Measurements from ENCODE around the gene CCDC187. TPM values are rescaled to one million over a fixed set of nuclear protein-coding genes. Genes with fewer than 3 reads are reported as not detected.

CCDC187 gene
- total RNA-seq, 1 donor from 2014 or later: not detected

- peaks cover 14% of the 10 kb centered on the region for H3K4me1 ChIP-seq
- TF ChIP-seq POLR2A (IDR thresholded peaks at IDR 0.05): no peak
- TF ChIP-seq POLR2AphosphoS5 (IDR thresholded peaks at IDR 0.05; ENCODE audit: insufficient read depth in 1 of 2, low read depth in 1 of 2): no peak
- no peak for TF ChIP-seq CTCF (IDR thresholded peaks at IDR 0.05)
- intact Hi-C loops (cut with DNase I): no loop called here
- H3K36me3 ChIP-seq: no peaks in the 10 kb centered on the region
- no peaks in the 10 kb centered on the region for H3K9me3 ChIP-seq
- no peak overlapping the region for H3K27ac ChIP-seq
- no peak overlapping the region for H3K4me3 ChIP-seq
- no peaks in the 10 kb centered on the region for H3K27me3 ChIP-seq
- DNase-seq (ENCODE audit: extremely low spot score in 2 of 2): no peak
Observed at GRCh38 chr9:136222906-136223285, 81.0 kb downstream of the CCDC187 start.

- intact Hi-C loops (cut with DNase I): no loop called here
- no peaks in the 10 kb centered on the region for H3K27me3 ChIP-seq
- no peaks in the 10 kb centered on the region for H3K9me3 ChIP-seq
- H3K36me3 ChIP-seq: no peaks in the 10 kb centered on the region
- DNase-seq (ENCODE audit: extremely low spot score in 2 of 2): no peak
- TF ChIP-seq POLR2A (IDR thresholded peaks at IDR 0.05): no peak
- TF ChIP-seq CTCF (IDR thresholded peaks at IDR 0.05): no peak
- no peak for TF ChIP-seq POLR2AphosphoS5 (IDR thresholded peaks at IDR 0.05; ENCODE audit: insufficient read depth in 1 of 2, low read depth in 1 of 2)
- H3K4me1 ChIP-seq: peaks cover 14% of the 10 kb centered on the region
- H3K4me3 ChIP-seq: no peak overlapping the region
- H3K27ac ChIP-seq: no peak overlapping the region
Observed at GRCh38 chr9:136222166-136222905, 81.6 kb downstream of the CCDC187 start.

GRCh38 chr9:136220017-136220729 lies 83.7 kb downstream of the CCDC187 start:
- DNase-seq (ENCODE audit: extremely low spot score in 2 of 2): no peak
- no peak overlapping the region for H3K27ac ChIP-seq
- peaks cover 0 to 11% of the 10 kb centered on the region in 2 donors for H3K36me3 ChIP-seq
- intact Hi-C loops (cut with DNase I): no loop called here
- H3K9me3 ChIP-seq: no peaks in the 10 kb centered on the region
- H3K4me3 ChIP-seq: no peak overlapping the region
- TF ChIP-seq POLR2A (IDR thresholded peaks at IDR 0.05) (no peak), CTCF (IDR thresholded peaks at IDR 0.05) (no peak), POLR2AphosphoS5 (IDR thresholded peaks at IDR 0.05; ENCODE audit: insufficient read depth in 1 of 2, low read depth in 1 of 2) (no peak)
- H3K4me1 ChIP-seq: peaks cover 6% of the 10 kb centered on the region
- no peaks in the 10 kb centered on the region for H3K27me3 ChIP-seq

GRCh38 chr9:136219276-136219675 lies 84.6 kb downstream of the CCDC187 start:
- H3K4me3 ChIP-seq: no peak overlapping the region
- H3K27ac ChIP-seq: no peak overlapping the region

More at GRCh38 chr9:136219276-136219675, 84.6 kb downstream of the CCDC187 start:
- intact Hi-C loops (cut with DNase I): no loop called here
- no peak for DNase-seq (ENCODE audit: extremely low spot score in 2 of 2)
- TF ChIP-seq POLR2A (IDR thresholded peaks at IDR 0.05) (no peak), POLR2AphosphoS5 (IDR thresholded peaks at IDR 0.05; ENCODE audit: insufficient read depth in 1 of 2, low read depth in 1 of 2) (peak in 1 of 2 donors; percentile 19), CTCF (IDR thresholded peaks at IDR 0.05) (no peak)
- peaks cover 6% of the 10 kb centered on the region for H3K4me1 ChIP-seq
- H3K27me3 ChIP-seq: no peaks in the 10 kb centered on the region
- peaks cover 0 to 19% of the 10 kb centered on the region in 2 donors for H3K36me3 ChIP-seq
- no peaks in the 10 kb centered on the region for H3K9me3 ChIP-seq
